Activated CD4-positive, alpha-beta memory T cell treated with anti-CD3 and anti-CD28 coated beads for 36 hours (primary cell): Measurements from ENCODE around the gene ZNF700. TPM values are rescaled to one million over a fixed set of nuclear protein-coding genes. Genes with fewer than 3 reads are reported as not detected.
"Not testable (repeated sequence)": the region's sequence is repeated elsewhere in the genome, so short reads cannot be mapped to it uniquely, and the experiment has no call there.

Experiments
- CTCF ChIA-PET: fragments of 350-600 bp; sonication (Branson Sonifier 250); formaldehyde crosslinking; loops from one replicate; lab custom pipeline; 2021; ENCODE audit warnings: antibody characterized with exemption, inconsistent platforms; lab: Charles Lee
- POLR2A ChIA-PET: fragments of 350-600 bp; sonication (Branson Sonifier 250); formaldehyde crosslinking; loops from one replicate; lab custom pipeline; 2021; ENCODE audit warnings: antibody characterized with exemption; lab: Charles Lee
- DNase-seq: peaks from one replicate; pipeline ENCODE4 v3.0.0-alpha.2; 2020
- H3K27ac Mint-ChIP-seq: one replicate; pipeline ENCODE4 v1.8.0; 2021; ENCODE audit warnings: mixed read lengths
- H3K27me3 Mint-ChIP-seq: one replicate; pipeline ENCODE4 v1.8.0; 2021; ENCODE audit warnings: mixed read lengths
- H3K36me3 Mint-ChIP-seq: one replicate; pipeline ENCODE4 v1.8.0; 2021; ENCODE audit warnings: mixed read lengths
- H3K4me1 Mint-ChIP-seq: one replicate; pipeline ENCODE4 v1.8.0; 2021; ENCODE audit warnings: low read depth, mixed read lengths
- H3K4me3 Mint-ChIP-seq: one replicate; pipeline ENCODE4 v1.8.0; 2021; ENCODE audit warnings: mild to moderate bottlenecking, mixed read lengths
- H3K9me3 Mint-ChIP-seq: one replicate; pipeline ENCODE4 v1.8.0; 2021; ENCODE audit warnings: mixed read lengths
- intact Hi-C: fragments of 100-400 bp; cut with micrococcal nuclease; formaldehyde crosslinking; loops from one replicate; pipeline ENCODE4 v1.15.1; 2023
- total RNA-seq, 2 experiments: library from RNA; stranded (reverse); gene quantifications; one replicate each; pipeline ENCODE4 v1.2.3, GENCODE V29; 2021

ZNF700 gene
- total RNA-seq, 2 experiments from 2014 or later = 12.9 to 13.0 TPM

DNA sequence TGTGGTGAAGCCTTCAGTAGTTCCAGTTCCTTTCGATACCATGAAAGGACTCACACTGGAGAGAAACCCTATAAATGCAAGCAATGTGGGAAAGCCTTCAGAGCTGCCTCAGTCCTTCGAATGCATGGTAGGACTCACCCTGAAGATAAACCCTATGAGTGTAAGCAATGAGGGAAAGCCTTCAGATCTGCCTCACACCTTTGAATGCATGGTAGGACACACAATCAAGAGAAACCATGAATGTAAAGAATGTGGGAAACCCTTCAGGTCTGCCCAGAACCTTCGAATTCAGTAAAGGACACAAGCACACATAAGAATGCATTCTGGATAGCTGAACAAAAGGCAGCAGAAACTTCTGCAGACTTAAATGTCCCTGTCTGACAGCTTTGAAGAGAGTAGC is 19.0 kb upstream of the ZNF700 start:
- POLR2A ChIA-PET = no interaction called here

DNA sequence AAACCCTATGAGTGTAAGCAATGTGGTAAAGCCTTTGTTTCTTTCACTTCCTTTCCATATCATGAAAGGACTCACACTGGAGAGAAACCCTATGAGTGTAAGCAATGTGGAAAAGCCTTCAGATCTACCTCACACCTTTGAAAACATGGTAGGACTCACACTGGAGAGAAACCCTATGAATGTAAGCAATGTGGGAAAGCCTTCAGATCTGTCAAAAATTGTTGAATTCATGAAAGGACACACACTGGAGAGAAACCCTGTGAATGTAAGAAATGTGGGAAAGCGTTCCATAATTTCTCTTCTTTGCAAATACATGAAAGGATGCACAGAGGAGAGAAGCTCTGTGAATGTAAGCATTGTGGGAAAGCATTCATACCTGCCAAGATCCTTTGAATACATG is 13.0 kb upstream of the ZNF700 start:
- Mint-ChIP-seq H3K9me3 (peaks cover 64% of the 10 kb centered on the region), H3K36me3 (peaks cover 29% of the 10 kb centered on the region)
- CTCF ChIA-PET, POLR2A ChIA-PET, H3K27me3 Mint-ChIP-seq, H3K4me1 Mint-ChIP-seq, H3K27ac Mint-ChIP-seq, DNase-seq, intact Hi-C loops, H3K4me3 Mint-ChIP-seq: not testable (repeated sequence)

More for the DNA sequence above, 19.0 kb upstream of the ZNF700 start:
- Mint-ChIP-seq H3K4me3 (no peak overlapping the region), H3K9me3 (peaks cover 81% of the 10 kb centered on the region), H3K36me3 (peaks cover 63% of the 10 kb centered on the region), H3K27me3 (no peaks in the 10 kb centered on the region), H3K27ac (no peak overlapping the region), H3K4me1 (no peaks in the 10 kb centered on the region)
- no peak for DNase-seq
- intact Hi-C loops = no loop called here
- CTCF ChIA-PET = no interaction called here

DNA sequence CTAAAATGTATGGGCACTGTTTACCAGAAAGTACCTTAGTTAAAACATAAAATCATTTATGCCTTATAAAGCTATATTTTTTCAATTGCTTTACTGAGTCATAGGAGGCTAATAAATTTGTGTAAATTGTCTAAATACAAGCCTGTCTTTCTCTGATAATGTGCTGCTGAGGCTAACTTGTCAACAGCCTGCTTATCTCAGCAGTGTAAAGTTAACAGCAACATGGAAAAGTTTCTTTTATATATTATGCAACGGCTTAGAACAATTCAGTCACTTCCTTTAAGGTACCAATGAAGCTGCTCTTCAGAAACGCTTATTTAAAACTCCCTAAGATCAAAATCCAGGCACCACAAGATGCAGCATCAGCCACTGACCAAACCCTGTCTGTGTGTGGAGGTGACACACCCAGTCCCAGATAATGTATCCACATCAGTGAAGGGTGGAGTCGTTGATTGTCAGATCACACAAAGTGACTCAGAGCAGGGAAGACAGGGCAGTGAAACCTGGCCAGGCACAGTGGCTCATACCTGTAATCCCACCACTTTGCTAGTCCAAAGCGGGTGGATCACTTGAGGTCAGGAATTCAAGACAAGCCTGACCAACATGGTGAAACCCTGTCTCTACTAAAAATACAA is 10.4 kb upstream of the ZNF700 start:
- H3K9me3 Mint-ChIP-seq = peaks cover 38% of the 10 kb centered on the region
- DNase-seq, H3K27me3 Mint-ChIP-seq, H3K27ac Mint-ChIP-seq, CTCF ChIA-PET, POLR2A ChIA-PET, H3K4me1 Mint-ChIP-seq, H3K4me3 Mint-ChIP-seq, intact Hi-C loops: not testable (repeated sequence)
- H3K36me3 Mint-ChIP-seq = peaks cover 13% of the 10 kb centered on the region

DNA sequence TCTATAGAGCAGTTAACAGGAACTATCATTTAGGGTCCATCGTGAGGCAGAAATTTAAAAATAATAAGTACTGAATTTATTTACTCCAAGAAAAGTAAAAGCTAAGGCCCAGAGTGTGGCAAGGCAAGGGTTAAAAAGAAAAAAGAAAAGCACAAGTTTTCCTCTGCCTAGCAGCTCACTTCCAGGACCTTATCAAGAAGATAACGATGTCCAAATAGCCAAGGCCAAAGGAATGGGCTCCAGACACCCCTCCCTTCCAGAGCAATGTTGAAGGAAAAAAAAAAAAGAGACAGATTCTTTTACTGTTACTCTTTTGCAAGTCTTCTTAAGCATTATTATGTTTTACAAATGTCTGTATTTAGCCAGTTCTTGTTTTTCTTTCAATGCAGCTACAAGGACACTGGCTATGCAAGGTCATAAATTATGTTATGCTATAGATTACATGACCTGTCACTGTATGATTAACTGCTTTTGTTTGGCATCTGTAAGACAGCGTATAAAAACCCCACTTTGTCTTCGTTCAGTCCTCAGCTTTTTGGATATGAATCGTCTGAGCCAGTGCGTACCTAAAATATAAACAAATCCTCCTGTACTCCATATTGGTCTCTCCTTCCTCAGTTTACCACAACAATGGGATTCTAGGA is 2.9 kb upstream of the ZNF700 start:
- CTCF ChIA-PET = interaction anchor here (0.6 to 5.3 kb wide), 7 partner anchors 11 to 218 kb away, joined by 3 to 150 read pairs (median 32); partner anchors contain the start of gene ZNF20
- Mint-ChIP-seq H3K4me3 (no peak overlapping the region), H3K27ac (no peak overlapping the region)

DNA sequence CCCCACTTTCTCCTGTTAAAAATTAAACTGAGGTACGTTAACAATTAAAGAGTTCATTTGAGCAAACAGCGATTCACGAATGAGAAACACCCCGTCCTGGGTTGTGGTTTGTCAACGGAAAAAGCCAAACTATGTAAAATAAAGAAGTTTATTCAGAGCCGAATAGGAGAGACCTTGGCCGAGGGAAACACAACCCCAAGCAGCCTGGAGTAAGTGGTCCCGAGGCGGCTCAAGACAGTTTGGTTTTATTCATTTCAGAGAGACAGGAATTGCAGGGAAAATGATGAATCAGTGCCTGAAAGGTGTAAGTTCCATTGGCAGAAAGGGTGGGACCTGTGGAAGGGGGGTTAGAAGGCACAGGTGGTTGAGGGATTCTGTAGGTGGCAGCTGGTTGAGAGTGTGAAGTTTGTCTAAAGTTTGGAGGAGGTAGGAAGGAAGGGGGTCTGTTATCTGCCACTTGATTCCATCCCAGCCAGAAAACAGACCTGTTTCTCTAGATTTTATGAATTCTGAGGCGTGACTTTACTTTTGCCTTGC is 812 bp downstream of the ZNF700 start:
- H3K27me3 Mint-ChIP-seq, H3K9me3 Mint-ChIP-seq, DNase-seq: not testable (repeated sequence)
- intact Hi-C loops = loop anchor here (1.0 to 2.0 kb wide), 2 partner anchors 39 to 127 kb away; partner anchors contain the start of gene ZNF878
- CTCF ChIA-PET = interaction anchor here (1.0 to 5.3 kb wide), 5 partner anchors 38 to 214 kb away, joined by 4 to 150 read pairs (median 32); partner anchors contain the start of genes ZNF20 and ZNF491
- H3K4me3 Mint-ChIP-seq = peak overlapping the region; percentile 96
- H3K27ac Mint-ChIP-seq = peak overlapping the region; percentile 99
- H3K36me3 Mint-ChIP-seq = peaks cover 33% of the 10 kb centered on the region
- POLR2A ChIA-PET = interaction anchor here (2.0 kb wide), 1 partner anchor 215 kb away, joined by 10 read pairs; the partner anchor contains the start of gene ZNF20
- H3K4me1 Mint-ChIP-seq = peaks cover 40% of the 10 kb centered on the region

More for the DNA sequence above, 2.9 kb upstream of the ZNF700 start:
- Mint-ChIP-seq H3K27me3 (no peaks in the 10 kb centered on the region), H3K4me1 (peaks cover 23% of the 10 kb centered on the region), H3K9me3 (no peaks in the 10 kb centered on the region), H3K36me3 (peaks cover 9% of the 10 kb centered on the region)
- POLR2A ChIA-PET = interaction anchor here (0.6 kb wide), 1 partner anchor 176 kb away, joined by 4 read pairs; no protein-coding TSS in a partner anchor
- intact Hi-C loops = loop anchor here (5.0 kb wide), 2 partner anchors 40 to 870 kb away; partner anchors contain the start of gene JUNB
- DNase-seq = no peak

DNA sequence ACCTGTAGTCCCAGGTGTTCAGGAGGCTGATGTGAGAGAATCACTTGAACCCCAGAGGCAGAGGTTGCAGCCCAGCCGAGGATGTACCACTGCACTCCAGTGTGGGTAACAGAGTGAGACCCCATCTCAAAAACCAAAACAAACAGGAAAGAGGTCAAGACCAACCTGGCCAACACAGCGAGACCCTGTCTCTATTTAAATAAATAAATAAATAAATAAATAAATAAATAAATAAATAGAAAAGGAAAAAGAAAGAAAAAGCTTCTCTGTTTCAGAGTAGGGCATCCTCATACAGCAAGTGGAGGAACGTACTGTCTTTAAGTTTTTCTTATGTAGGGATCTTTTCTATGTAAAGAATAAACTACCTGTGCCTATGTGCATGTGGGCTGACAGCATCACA is 2.3 kb downstream of the ZNF700 start:
- H3K27me3 Mint-ChIP-seq = no peaks in the 10 kb centered on the region
- no peak overlapping the region for H3K4me3 Mint-ChIP-seq
- no peak overlapping the region for H3K27ac Mint-ChIP-seq
- ChIA-PET CTCF (interaction anchor here (0.8 to 3.5 kb wide), 3 partner anchors 36 to 129 kb away, joined by 3 to 14 read pairs (median 5); partner anchors contain the start of gene ZNF491), POLR2A (interaction anchor here (0.6 kb wide), 1 partner anchor 25 kb away, joined by 3 read pairs; no protein-coding TSS in a partner anchor)
- peaks cover 9% of the 10 kb centered on the region for H3K9me3 Mint-ChIP-seq
- intact Hi-C loops = no loop called here
- no peak for DNase-seq
- peaks cover 41% of the 10 kb centered on the region for H3K36me3 Mint-ChIP-seq
- H3K4me1 Mint-ChIP-seq = peaks cover 47% of the 10 kb centered on the region

DNA sequence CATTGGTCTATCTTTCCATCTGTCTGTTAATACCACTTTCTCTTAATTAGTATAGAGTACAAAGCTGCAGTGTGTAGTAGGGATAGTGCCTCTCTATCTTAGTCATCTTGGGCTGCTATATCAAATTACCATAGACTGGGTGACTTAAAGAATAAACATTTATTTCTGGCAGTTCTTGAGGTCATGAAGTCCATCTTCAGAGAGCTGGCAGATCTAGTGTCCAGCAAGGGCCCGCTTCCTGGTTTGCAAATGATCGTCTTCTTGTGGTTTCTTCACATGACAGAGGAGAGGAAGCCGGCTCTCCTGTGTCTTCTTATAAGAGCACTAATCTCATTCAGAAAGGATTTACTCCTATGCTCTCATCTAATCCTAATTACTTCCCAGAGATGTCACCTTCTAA is 6.1 kb downstream of the ZNF700 start:
- intact Hi-C loops = no loop called here
- Mint-ChIP-seq H3K4me3 (no peak overlapping the region), H3K9me3 (peaks cover 33% of the 10 kb centered on the region), H3K27me3 (no peaks in the 10 kb centered on the region), H3K36me3 (peaks cover 64% of the 10 kb centered on the region), H3K27ac (no peak overlapping the region), H3K4me1 (peaks cover 36% of the 10 kb centered on the region)
- DNase-seq = no peak
- ChIA-PET POLR2A (no interaction called here), CTCF (no interaction called here)

DNA sequence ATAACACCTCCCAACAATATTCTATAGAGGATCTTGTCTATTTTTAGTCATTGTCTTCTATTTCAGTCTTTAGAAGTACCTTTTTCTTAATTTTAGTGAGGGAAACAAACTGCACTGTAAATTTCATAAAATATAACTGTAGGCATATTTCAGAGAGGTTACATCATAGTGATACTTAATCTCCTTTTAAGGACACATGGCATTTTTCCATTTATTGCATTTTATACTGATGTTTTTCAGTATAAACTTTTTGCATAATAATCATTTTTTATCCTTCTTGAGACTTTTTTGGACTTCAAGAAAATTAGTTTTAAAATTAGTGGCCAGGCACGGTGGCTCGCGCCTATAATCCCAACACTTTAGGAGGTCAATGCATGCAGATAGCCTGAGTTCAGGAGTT is 6.6 kb downstream of the ZNF700 start:
- ChIA-PET POLR2A (no interaction called here), CTCF (no interaction called here)
- peaks cover 37% of the 10 kb centered on the region for H3K9me3 Mint-ChIP-seq
- no peak for DNase-seq
- no peak overlapping the region for H3K4me3 Mint-ChIP-seq
- H3K4me1 Mint-ChIP-seq = peaks cover 31% of the 10 kb centered on the region
- no peak overlapping the region for H3K27ac Mint-ChIP-seq
- peaks cover 68% of the 10 kb centered on the region for H3K36me3 Mint-ChIP-seq
- no peaks in the 10 kb centered on the region for H3K27me3 Mint-ChIP-seq
- intact Hi-C loops = no loop called here

DNA sequence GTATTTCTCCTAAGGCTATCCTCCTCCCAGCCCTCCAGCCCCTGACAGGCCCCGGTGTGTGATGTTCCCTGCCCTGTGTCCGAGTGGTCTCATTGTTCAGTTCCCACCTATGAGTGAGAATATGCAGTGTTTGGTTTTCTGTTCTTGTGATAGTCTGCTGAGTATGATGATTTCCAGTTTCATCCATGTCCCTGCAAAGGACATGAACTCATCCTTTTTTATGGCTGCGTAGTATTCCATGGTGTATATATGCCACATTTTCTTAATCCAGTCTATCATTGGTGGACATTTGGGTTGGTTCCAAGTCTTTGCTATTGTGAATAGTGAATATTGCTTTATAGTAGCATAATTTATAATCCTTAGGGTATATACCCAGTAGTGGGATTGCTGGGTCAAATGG is 10.9 kb downstream of the ZNF700 start:
- H3K4me1 Mint-ChIP-seq, DNase-seq, H3K27me3 Mint-ChIP-seq, CTCF ChIA-PET, H3K4me3 Mint-ChIP-seq, intact Hi-C loops, H3K27ac Mint-ChIP-seq, POLR2A ChIA-PET: not testable (repeated sequence)
- Mint-ChIP-seq H3K36me3 (peaks cover 73% of the 10 kb centered on the region), H3K9me3 (peaks cover 68% of the 10 kb centered on the region)

DNA sequence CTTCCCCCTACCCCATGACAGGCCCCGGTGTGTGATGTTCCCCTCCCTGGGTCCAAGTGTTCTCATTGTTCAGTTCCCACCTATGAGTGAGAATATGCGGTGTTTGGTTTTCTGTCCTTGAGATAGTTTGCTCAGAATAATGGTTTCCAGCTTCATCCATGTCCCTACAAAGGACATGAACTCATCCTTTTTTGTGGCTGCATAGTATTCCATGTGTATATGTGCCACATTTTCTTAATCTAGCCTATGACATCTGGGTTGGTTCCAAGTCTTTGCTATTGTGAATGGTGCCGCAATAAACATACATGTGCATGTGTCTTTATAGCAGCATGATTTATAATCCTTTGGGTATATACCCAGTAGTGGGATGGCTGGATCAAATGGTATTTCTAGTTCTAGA is 13.5 kb downstream of the ZNF700 start:
- Mint-ChIP-seq H3K36me3 (peaks cover 81% of the 10 kb centered on the region), H3K9me3 (peaks cover 76% of the 10 kb centered on the region)
- intact Hi-C loops, H3K4me1 Mint-ChIP-seq, H3K27ac Mint-ChIP-seq, POLR2A ChIA-PET, CTCF ChIA-PET, DNase-seq, H3K27me3 Mint-ChIP-seq, H3K4me3 Mint-ChIP-seq: not testable (repeated sequence)

DNA sequence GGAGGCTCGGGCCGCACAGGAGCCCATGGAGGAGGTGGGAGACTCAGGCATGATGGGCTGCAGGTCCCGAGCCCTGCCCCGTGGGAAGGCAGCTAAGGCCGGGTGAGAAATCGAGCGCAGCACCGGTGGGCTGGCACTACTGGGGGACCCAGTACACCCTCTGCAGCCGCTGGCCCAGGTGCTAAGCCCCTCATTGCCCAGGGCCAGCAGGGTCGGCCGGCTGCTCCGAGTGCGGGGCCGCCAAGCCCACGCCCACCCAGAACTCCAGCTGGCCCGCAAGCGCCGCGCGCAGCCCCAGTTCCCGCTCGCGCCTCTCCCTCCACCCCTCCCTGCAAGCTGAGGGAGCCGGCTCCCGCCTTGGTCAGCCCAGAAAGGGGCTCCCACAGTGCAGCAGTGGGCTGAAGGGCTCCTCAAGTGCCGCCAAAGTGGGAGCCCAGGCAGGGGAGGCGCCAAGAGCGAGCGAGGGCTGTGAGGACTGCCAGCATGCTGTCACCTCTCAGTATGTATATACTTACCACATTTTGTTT is 16.5 kb downstream of the ZNF700 start:
- H3K27ac Mint-ChIP-seq, POLR2A ChIA-PET, DNase-seq, intact Hi-C loops, H3K27me3 Mint-ChIP-seq, H3K4me1 Mint-ChIP-seq, H3K4me3 Mint-ChIP-seq: not testable (repeated sequence)
- peaks cover 87% of the 10 kb centered on the region for H3K36me3 Mint-ChIP-seq
- CTCF ChIA-PET = interaction anchor here (1.1 kb wide), 1 partner anchor 21 kb away, joined by 3 read pairs; no protein-coding TSS in a partner anchor
- H3K9me3 Mint-ChIP-seq = peaks cover 85% of the 10 kb centered on the region
